Middle frontal gyrus (tissue), 1 donor: ENCODE data around the gene ARHGAP30.

Experiments used
- DNase-seq: peaks from one replicate; pipeline ENCODE4 v3.0.0-alpha.2; 2015; ENCODE audit warnings: low spot score; ENCODE audit errors: extremely low spot score

Gene ARHGAP30

DNA sequence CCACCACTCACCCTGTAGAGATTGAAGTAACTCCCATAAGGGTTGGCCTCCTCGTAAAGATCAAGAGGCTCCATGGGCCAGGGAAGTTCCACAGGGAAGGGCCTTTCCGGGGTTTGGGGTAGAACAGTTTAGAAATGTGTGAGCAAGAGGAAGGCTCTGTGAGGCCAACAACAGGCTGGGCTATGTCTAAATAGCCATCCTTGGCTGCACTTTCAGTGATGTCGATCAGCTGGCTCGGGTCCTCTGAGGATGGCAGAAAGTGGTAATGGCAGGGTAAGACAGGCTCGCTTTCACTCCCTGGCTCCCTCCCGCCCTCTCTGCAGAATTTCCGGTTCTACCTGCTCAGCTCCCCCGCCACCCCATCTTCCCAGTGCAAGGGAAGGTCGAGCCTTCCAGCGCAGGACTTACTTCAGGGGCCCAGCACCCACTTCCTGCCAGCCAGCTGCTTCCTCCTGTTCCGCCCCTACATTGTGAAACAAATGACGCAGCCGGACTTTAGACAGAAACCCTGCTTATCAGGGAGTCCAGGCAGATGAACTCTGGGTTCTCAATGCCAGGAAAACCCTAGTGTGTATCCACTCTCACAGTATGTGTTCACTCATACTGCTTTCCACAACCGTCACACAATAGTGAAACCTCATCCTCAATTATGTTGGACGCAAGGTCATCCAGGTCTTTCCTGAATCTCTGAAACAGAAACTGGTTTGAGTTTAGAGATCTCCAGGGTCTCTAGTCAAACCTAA lies 56.0 kb downstream of the ARHGAP30 start:
- DNase-seq: no peak

DNA sequence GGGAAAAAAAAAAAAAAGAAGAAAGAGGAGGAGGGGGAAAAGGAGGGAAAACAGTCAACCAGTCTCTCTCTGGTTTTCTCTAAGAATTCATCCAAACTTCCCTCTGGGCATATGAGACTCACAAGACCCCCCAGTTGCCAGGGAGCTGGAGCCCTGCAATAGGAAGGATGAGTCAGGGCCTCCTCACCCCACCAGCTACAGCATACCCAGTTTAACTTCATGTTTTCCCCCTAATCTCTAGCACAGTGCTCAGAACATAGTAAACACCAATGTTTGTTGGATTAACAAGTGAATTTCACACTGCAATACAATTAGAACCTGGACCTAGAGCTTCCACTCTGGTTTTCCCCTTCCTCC lies 56.6 kb downstream of the ARHGAP30 start:
- no peak for DNase-seq

DNA sequence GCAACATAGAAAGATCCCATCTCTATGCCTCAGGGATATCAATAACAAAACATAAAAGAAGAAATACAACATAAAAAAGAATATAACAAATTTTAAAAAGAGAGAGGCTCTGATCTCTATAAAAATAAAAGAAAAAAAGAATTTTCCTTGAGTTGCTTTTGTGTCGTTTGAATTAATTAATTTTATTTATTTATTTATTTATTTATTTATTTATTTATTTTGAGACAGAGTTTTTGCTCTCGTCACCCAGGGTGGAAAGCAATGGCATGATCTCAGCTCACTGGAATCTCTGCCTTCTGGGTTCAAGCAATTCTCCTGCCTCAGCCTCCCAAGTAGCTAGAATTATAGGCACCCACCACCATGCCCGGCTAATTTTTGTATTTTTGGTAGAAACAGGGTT lies 57.3 kb downstream of the ARHGAP30 start:
- DNase-seq: no peak

DNA sequence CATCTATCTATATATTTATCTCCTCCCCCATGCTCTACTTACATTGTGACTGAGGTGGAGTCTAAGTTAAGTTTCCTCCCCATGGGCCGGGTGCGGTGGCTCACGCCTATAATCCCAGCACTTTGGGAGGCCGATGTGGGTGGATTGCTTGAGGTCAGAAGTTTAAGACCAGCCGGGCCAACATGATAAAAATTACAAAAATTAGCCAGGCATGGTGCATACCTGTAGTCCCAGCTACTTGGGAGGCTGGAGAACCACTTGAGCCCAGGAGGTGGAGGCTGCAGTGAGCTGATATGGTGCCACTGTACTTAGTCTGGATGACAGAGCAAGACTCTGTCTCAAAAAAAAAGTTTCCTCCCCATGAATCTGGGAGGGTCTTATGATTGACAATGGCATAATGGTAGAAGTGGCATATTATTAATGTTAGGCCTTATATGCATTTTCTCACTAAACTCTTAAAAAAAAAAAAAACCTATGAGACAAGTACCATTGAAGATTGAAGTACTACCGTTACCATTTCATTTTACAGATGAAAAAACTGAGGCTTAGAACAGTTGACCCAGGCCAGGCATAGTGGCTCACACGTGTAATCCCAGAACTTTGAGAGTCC lies 60.0 kb downstream of the ARHGAP30 start:
- no peak for DNase-seq

DNA sequence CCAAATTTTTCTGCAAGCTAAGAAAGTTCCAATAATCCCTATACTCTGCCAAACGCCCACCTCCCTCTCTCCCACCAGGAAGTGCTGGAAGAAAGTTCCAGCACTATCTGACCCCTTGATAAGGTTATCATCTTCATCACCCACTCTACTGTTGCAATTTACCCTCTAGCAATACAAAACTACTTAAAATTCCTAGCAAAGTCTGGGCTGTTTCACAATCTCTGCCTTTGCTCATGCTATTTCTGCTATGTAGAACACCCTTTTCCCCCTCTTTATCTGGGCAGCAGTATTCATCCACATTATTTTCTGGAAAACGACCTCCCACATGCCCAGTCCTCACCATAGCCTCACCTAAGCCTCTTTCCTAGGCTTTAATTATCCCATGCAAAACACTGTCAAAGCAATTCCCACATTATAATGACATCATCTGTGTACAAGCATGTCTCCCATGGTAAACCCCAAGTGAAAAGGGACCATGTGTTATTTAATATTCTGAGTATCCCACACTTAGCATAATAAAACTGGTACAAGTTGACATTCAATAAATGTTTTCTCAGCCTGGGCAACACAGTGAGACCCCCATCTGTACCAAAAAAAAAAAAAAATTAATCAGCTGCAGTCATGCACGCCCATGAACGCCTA lies 60.7 kb downstream of the ARHGAP30 start:
- no peak for DNase-seq

DNA sequence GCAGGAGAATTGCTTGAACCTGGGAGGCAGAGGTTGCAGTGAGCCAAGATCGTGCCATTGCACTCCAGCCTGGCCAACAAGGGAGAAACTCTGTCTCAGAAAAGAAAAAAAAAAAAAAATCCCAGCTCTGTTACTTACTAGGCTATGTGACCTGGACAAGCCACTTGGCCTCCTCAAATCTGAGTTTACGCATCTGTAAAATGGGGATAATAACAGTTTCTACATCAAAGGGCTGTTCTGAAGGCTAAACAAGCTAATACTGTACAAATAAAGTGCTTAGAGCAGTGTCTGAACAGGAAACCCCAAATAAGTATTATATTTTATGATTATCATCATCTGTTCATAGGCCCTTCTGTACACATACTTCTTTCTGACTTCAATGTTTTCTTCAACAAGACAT lies 62.3 kb downstream of the ARHGAP30 start:
- DNase-seq: no peak

DNA sequence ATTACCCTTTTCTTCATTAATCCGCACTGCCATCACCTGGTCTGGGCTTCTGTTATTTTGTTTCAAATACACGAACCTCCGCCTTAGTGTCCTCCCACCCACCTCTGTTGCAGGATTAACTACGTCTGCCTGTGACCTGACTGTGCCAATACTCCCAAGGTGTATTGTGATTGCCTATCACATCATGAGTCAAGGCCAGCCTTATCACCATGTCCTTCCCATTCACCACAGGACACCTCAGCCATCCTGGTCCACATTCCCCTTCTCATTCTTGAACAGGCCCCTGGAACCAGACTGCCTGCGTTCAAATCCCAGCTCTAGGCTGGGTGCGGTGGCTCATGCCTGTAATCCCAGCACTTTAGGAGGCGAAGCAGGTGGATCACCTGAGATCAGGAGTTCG lies 63.1 kb downstream of the ARHGAP30 start:
- DNase-seq: no peak

DNA sequence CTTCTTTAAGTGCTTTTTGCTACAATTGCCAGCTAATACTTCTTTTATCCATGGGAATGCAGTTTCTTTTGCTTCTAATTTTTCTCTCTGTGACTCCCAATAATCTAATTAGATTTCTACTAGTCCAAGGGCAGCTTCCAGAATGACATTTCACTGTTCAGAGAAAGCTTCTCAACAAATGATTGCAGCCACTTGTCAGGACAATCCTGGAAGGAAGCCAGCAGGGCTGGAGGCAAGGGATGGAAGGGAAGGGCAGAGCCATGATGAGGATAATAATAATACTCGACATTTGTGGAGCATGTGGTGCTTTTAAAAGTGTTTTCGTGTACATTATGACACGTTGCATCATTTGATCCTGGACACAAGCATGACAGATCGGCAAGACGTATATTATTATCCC lies 68.2 kb downstream of the ARHGAP30 start:
- no peak for DNase-seq

DNA sequence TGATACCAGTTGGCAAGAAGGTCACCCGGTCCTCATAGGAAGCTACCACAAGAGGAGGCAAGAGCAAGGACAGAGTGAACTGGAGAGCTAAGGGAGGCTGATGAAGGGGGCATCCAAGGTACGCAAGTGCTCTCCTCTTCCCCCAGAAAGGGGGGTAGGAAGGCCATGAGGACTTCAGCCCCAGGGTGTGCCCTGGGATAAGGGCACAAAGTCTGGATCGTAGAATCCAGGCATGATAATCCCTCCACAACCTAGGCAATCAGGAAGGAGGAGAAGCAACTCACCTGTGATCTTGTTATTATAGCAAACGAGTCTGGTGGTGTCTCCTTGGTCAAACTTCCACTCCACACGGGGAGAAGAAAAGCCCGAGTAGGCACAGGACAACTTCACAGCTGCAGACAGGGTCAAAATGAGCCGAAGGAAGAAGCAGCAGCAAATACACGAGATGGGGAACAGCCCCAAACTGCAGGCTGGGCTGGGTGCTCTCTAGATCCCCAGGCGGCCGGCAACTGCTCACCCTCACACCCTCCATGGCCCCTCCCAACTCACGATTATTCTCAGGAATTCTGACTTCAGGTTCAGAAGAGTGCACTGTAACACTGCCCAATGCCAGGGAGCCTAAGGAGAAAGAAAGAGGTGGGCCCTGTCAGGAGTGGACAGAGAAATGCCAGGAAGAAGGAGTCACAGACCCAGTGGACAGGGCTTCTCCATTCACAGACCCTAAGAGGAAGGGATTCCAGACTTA lies 68.8 kb downstream of the ARHGAP30 start:
- DNase-seq: no peak

DNA sequence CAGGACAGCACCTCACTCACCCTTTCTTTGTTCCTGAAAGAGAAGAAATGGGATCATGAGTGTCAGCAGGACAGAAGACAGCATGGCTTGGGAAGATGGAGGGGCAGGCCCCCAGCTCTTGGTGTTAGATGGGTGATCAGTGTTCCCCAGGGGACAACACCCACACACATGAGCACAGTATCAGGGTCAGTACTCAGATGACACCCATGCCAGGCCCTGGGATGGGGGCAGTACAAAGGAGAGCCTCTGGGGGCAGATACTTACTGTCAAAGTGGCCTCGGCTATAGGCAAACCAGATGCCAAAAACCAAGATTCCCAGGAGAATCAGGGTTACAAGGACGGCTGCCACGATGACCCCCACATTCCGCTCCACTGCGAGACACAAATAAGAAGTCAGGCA lies 70.3 kb downstream of the ARHGAP30 start:
- no peak for DNase-seq

DNA sequence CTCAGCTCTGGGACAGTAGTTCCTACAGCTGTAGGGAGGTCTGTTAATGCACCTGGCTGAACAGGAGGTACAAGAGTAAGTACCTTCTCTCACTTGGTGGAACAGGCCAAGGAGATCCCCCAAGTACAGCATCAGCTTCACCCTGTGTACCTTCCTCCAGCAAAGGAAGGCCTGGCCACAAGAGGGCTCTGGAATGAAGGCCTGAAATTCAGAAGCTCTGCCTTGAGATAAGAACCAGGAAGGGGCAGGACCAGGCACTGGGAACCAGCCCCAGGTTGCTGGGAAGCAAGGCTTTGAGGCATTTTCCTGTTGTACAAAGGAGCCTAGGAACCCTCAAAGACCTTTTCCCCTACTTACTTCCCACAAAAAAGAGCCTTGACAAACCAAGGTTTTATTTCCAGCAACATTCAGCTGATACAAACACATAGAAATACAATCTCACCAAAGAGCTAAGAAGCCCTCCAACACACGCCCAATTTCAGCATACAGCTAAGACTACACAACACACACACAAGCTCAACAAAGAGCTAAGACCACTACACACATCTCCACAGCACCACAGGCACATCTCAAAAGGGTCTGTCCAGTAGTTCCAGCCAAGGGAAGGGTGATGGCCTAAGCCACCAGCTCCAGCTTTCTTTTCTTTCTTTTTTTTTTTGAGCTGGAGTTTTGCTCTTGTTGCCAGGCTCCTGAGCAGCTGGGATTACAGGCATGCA lies 72.2 kb downstream of the ARHGAP30 start:
- DNase-seq: no peak
